GM12865 (cell line): ENCODE measurements around the gene CDC42BPG.

Source experiments
- DNase-seq: peaks from one replicate; pipeline ENCODE4 v3.0.0; 2010; ENCODE audit warnings: low read depth
- H3K4me3 ChIP-seq: 2 replicates; pipeline ENCODE4 v1.5.1; 2011; ENCODE audit warnings: mild to moderate bottlenecking, low read depth, low read length, control low read depth
- CTCF ChIP-seq: IDR thresholded peaks from 2 replicates; pipeline ENCODE4 v1.5.1; 2011; ENCODE audit warnings: low read length, control low read depth, low read depth, inconsistent platforms; ENCODE audit not compliant: insufficient read depth; ENCODE audit errors: missing control alignments

Gene CDC42BPG

GRCh38 chr11:64810271-64810890 lies 34.1 kb downstream of the CDC42BPG start, which contains the start of gene MEN1:
Gene MEN1, minus strand, starts transcription at chr11:64810551. Its CDS starts 442 bp downstream, at chr11:64810109.
- no peak for TF ChIP-seq CTCF
- DNase-seq: peak; percentile 95

GRCh38 chr11:64809781-64810241 lies 34.6 kb downstream of the CDC42BPG start:
- peak; percentile 31 for DNase-seq
- peak overlapping the region; percentile 87 for H3K4me3 ChIP-seq
- TF ChIP-seq CTCF: no peak

More at GRCh38 chr11:64810271-64810890, 34.1 kb downstream of the CDC42BPG start, which contains the start of gene MEN1:
- peak within 1 kb of the TSS; percentile 87 for H3K4me3 ChIP-seq

- no peak for DNase-seq
- no peak for TF ChIP-seq CTCF
- no peak overlapping the region for H3K4me3 ChIP-seq
Measured at GRCh38 chr11:64805481-64805880, 39.0 kb downstream of the CDC42BPG start.

- H3K4me3 ChIP-seq: peak overlapping the region; percentile 90
- TF ChIP-seq CTCF: no peak
Measured at GRCh38 chr11:64804346-64805210, 39.9 kb downstream of the CDC42BPG start.

GRCh38 chr11:64803846-64804345 lies 40.6 kb downstream of the CDC42BPG start:
- no peak for DNase-seq
- no peak for TF ChIP-seq CTCF
- H3K4me3 ChIP-seq: peak overlapping the region; percentile 90

More at GRCh38 chr11:64804346-64805210, 39.9 kb downstream of the CDC42BPG start:
- no peak for DNase-seq

GRCh38 chr11:64803158-64803845 lies 41.2 kb downstream of the CDC42BPG start, which contains the start of gene MAP4K2:
Gene MAP4K2, minus strand, starts transcription at chr11:64803214. Its CDS starts 65 bp downstream, at chr11:64803149.
- peak; percentile 89 for DNase-seq
- TF ChIP-seq CTCF: no peak
- peak within 1 kb of the TSS; percentile 90 for H3K4me3 ChIP-seq
